HG03039 (cell line): Measurements from ENCODE around the gene TIGD1.

Experiments
- ATAC-seq: cut with Tn5 transposase; IDR thresholded peaks from one replicate; pipeline ENCODE4 v1.9.1; 2021; ENCODE audit warnings: mild to moderate bottlenecking, moderate library complexity; ENCODE audit not compliant: unreplicated experiment

Gene TIGD1

DNA sequence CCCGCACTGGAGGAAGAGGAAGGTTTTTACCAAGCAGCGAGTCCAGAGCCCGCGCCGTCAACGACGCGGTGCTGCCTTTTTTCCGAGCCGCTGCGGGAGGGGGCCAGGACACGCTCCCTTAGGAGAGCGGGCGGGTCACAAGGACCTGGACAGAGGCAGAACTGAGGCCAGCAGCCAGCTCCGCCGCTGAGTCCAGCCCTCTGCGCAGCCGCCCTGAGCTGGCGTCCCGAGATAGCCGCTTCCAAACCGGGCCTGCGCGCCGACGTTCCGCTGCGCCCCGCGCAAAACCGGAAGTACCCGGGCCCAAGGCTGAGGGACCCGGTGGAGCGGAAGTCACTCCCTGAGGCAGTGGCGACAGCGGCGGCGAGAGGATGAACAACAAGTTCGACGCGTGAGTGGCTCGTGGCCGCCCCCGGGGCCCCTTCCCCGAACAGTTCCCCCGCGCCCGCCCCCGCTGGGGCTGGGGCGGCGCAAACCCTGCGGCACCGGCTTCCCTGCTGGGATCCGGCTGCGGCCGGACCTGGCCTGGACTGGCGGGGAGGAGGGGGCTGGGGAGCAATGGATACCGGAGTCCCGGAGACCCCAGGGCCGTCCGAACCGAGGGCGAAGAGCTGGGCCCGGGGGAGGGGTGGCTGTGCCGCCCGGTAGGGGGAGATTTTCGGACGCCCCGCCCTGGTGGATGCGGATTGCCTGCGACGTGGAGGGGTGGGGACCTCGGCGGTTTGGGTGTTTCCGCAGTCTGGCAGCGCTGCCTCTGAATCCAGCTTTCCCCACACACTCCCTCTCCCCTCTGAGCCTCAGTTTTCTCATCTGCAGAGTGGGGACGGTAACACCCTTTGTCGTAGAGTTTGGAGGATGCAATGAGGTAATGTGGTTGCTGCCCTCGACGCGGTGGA lies at the start of gene TIGD1, which contains the start of gene EIF4E2:
Gene TIGD1 (minus strand): TSS at position 204 of the 896 bp plus-strand sequence. CDS start 675 bp downstream, outside the sequence.
Gene EIF4E2 (plus strand): TSS at position 336 of the 896 bp plus-strand sequence. CDS start 36 bp downstream, at position 372.
- ATAC-seq = peak; percentile 88

- no peak for ATAC-seq
These were observed 47.9 kb upstream of the TIGD1 start for GRCh38 chr2:232598293-232598692.

DNA sequence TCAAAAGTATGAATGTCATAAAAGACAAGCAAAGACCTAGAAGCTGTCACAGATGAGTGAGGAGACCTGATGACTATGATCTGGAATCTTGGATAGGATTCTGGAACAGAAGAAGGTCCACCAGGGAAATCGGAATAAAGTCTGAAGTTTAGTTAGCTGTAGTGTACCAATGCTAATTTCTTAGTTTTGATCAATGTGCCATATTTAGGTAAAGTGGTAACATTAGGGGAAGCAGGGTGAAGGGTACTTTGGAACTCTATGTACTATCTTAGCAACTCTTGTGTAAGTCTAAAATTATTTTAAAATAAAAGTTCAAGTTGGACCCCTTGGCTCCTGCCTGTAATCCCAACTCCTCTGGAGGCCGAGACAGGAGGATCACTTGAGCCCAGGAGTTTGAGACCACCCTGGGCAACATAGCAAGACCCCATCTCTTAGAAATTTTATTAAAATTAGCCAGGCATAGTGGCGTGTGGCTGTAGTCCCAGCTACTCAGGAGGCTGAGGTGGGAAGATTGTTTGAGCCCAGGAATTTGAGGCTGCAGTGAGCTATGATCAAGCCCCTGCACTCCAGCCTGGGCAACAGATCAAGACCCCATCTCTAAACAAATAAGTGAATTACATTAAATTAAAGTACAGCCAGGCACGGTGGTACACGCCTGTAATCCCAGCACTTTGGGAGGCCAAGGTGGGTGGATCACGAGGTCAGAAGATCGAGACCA lies 47.2 kb upstream of the TIGD1 start:
- no peak for ATAC-seq

DNA sequence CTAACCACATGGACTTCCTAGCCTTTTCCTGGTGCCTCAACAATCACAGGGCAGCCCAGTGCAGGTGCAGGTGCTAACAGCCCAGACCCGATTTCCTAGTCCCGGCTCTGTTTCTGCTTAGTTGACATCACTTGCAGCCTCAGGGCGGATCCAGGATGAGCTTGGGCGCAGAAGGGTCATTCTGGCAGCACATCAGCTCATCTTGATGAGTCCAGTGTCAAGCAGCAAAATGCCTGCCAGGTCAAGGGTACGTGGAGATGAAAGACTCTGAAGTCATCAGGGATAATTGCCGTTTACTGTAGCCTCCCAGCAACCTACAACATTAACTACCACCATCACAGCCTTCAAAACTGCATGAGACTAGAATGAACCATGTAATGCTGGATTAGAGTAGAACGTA lies 43.6 kb upstream of the TIGD1 start:
- no peak for ATAC-seq

GRCh38 chr2:232592772-232593395 lies 42.5 kb upstream of the TIGD1 start:
- ATAC-seq = no peak

- ATAC-seq = no peak
These were observed 38.6 kb upstream of the TIGD1 start for GRCh38 chr2:232588680-232589585.

DNA sequence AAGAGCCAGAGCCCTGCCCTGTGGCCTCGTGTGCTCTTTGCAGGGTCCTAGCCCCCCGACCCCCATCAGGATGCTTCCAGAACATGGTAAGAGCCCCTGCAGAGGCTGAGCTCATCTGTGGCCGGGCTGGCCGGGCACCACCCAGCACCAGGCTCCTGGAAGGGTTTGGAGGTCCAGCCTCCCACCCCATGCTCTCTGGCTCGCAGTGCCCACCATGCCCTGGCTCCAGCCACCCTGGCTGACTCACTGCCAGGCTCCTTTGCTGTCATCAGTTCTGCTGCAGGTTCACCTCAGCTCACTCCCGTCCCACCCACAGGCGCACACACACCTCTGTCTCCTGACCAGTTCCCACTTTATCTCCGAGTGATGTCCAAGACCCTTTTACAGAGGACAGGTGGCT lies 37.7 kb upstream of the TIGD1 start:
- ATAC-seq = no peak

GRCh38 chr2:232587512-232587911 lies 37.2 kb upstream of the TIGD1 start:
- ATAC-seq = no peak

- ATAC-seq = no peak
These were observed 36.7 kb upstream of the TIGD1 start for GRCh38 chr2:232586943-232587505.

GRCh38 chr2:232584238-232584637 lies 33.9 kb upstream of the TIGD1 start:
- no peak for ATAC-seq

- no peak for ATAC-seq
These were observed 31.4 kb upstream of the TIGD1 start for GRCh38 chr2:232581725-232582124.

DNA sequence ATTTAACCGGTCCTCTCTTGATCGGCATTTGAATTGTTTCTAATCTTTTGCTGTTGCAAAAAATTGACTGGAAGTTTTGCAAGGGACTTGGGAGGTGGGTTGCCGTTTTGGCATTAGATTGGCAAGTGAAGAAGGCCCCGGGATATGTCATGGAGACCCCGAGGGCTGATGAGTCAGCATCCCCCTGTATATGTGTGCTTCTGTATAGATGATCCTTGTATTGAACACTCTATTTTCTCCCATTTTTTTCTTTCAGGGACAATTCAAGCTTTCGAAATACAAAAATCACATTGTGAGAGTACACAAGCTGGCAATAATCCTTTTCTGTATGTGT lies 30.3 kb upstream of the TIGD1 start:
- ATAC-seq = no peak

DNA sequence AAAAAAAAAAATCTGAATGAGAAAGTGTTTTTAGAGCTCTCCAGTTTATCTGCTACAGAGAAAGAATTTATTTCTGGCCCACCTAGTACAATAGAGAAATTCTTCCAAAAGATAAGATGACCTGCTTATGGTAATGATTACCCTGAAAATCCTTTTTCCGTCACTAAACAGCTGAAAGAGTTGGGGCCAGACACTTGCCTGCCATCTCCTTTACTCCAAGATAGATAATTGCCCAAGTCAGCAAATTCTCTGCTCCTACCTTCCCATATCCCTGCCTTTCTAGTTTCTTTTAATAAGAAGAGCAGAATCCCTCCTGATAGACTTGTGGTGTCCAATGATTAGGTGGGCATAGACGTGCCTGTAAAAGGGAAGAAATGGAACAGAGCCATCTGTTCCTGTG lies 28.3 kb upstream of the TIGD1 start:
- ATAC-seq = no peak

DNA sequence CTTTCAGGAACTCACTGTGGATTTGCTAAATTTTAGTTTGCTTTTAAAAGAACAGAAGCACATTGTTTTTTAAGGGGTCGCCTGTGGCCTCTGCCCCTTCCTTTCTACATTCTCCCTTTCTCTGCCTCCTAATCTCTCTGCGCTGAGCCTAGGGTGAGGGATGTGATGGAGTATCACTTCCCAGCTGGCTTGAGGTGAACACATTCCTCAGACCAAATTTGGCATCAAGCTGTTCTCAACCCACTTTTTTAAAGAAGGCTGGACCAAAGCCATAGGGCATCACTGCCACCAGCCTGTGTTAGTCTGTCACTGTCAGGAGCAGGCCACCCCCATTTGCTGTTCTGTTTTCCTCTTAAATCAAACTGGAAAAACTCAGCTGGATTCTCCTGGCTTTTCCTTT lies 27.5 kb upstream of the TIGD1 start:
- ATAC-seq = no peak

- ATAC-seq = no peak
These were observed 26.6 kb upstream of the TIGD1 start for GRCh38 chr2:232576995-232577394.

DNA sequence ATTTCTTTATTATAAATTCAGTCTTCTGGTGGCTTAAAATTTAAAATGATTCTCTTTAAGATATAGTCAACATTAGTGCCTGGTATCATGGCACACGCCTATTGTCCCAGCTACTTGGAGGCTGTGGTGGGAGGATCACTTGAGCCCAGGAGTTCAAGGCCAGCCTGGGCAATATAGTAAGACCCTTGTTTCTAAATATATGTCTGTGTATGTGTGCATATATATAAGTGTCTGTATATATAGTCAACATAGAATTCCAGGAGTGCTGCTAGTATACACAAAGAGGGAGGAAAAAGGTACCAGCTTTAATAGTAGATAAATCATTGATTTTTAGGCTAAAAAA lies 25.0 kb upstream of the TIGD1 start:
- ATAC-seq = no peak

DNA sequence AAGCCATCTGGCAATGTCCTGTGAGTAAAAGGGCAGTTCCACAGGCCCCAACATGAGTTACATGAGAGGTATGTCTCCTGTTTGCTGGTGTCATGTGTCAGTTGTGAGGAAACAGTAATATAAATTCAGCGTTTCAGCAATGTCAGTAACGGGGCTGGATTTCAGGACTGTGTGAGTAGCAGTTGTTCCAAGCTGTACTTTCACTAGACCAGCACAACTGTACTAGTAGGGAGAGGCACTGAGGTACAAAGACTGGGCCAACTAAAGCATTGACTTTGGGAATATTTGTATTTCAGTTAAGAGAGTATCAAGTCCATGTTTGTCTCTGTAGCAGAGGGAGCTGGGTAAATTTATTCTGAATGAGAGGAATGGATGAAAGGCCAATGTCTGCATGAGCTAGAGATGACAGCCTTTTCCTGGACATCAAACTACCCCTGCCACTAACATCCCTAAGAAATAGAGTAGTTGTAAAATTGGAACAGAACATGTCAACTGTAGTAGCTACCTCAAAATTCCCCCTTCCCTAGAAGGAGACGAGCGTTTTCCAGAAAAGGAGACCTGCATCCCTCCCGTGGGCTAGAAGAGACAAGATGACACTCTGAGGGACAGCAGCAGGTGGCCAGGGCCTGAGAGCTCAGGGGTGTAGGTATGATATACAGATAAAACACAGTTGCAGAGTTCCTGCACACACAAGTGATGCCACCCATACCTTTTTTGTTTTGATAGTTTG lies 24.5 kb upstream of the TIGD1 start:
- ATAC-seq = no peak

DNA sequence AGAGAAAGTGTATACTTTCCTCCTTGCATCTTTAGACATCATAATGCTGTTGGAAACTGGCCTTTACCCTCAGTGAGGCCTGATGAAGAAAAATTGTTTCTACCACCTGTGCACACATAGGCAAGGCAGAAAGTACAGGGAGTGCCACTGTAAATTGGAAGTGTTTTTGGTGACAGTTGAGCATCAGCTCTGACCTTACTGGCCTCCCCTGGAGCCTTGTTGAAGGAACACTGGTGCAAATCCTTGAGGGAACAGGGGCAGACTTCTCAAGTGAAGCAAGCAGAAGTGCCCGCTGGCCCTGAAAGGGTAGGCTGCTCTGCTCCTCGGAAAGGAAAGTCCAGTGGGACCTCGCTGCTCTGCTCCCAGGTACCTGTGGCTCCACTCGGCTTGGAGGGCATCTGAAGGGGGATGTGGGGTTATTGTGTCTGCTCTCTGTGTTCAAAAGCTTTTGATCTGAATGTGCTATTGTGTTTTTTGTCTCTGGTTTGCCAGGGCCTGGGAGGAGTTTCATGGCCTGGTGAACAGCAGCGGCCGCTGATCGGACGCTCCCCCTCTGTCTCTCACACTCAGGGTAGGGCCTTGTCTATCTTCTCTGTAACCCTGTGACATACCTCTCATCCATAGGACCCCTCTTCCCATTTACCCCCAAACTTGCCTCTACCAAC lies 23.5 kb upstream of the TIGD1 start:
- no peak for ATAC-seq

DNA sequence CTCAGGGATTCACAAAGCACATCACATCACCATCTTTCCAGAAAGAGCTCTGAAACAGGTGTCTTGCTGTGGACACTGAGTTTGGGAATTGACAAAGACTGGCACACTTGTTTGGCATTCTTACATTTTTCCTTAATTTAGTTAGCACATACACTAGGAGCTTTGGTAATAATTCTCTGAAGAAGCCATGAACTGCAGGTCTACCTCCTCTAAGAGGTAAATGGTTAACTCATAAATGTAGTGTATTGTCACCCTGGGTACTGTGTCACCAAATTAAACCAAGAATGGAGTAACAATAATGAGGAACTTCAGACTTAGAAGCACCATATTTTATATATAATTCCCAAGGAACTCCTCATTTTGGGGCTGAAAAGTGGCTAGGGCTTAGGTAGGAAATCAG lies 22.7 kb upstream of the TIGD1 start:
- no peak for ATAC-seq
